ENCODE data around the gene ROBO2. TPM values are rescaled to one million over a fixed set of nuclear protein-coding genes. Genes with fewer than 3 reads are reported as not detected.

ROBO2 gene
- total and polyA plus RNA-seq, 11 donors = 0.04 to 0.93 (median 0.06) TPM; not detected in 6

DNA sequence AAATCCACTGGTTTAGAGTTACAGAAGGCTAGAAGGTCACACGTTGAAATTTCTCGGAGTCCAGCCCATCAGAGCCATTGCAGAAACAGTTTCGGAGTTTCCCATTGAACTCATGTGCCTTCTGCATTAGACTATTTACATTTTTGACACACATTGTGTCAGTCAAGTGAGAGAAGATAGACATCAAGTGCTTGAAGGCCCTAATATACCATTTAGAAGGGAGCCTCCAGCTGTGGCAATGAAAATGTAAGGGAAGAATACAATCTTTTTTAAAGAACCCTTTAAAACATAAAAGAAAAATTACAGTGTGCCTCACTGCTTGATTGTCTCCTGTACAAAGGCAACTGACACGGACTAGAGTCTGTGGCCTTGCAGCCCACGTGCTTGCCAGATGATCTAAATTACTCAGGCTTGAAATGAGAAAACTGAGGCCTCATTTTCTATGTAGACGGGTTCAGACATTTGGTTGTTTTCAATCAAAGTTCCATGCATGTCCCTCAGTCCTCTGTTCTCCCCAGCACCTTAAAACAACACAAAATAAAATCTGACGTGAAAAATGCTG lies 650.5 kb downstream of the ROBO2 start:
- WGBS, 4 donors = 81 to 86% (median 84%) methylated on average over 7 of the region's 7 CpGs
- no peaks in the 10 kb centered on the region for H3K36me3 ChIP-seq
- no peaks in the 10 kb centered on the region for H3K9me3 ChIP-seq
- no peak for DNase-seq
- H3K4me3 ChIP-seq = no peak overlapping the region
- intact Hi-C loops (cut with DNase I) = no loop called here
- H3K27ac ChIP-seq = no peak overlapping the region
- TF ChIP-seq, protein P1, sequence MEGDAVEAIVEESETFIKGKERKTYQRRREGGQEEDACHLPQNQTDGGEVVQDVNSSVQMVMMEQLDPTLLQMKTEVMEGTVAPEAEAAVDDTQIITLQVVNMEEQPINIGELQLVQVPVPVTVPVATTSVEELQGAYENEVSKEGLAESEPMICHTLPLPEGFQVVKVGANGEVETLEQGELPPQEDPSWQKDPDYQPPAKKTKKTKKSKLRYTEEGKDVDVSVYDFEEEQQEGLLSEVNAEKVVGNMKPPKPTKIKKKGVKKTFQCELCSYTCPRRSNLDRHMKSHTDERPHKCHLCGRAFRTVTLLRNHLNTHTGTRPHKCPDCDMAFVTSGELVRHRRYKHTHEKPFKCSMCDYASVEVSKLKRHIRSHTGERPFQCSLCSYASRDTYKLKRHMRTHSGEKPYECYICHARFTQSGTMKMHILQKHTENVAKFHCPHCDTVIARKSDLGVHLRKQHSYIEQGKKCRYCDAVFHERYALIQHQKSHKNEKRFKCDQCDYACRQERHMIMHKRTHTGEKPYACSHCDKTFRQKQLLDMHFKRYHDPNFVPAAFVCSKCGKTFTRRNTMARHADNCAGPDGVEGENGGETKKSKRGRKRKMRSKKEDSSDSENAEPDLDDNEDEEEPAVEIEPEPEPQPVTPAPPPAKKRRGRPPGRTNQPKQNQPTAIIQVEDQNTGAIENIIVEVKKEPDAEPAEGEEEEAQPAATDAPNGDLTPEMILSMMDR (IDR thresholded peaks at IDR 0.05) = no peak
- TF ChIP-seq POLR2A (IDR thresholded peaks at IDR 0.05) = no peak
- H3K4me1 ChIP-seq = no peaks in the 10 kb centered on the region
- no peak for ATAC-seq
- no peaks in the 10 kb centered on the region for H3K27me3 ChIP-seq

DNA sequence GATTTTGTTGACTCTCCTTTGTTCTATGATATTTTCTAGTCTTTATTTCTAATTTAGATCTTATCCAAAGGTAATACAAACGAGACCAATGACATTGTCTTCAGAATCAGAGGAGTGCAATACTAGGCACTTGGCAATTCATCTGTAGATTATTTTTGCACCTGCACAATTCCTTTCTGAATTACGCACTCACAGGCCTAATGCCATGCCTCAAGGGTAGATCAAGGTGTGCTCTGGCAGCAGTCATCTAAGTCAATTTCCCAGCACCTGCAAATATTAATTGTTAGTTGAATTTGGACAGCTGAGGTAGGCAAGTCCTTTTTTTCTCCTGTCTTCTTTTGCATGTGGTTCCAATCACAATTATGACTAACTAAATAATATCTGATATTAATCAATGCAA lies 653.2 kb downstream of the ROBO2 start:
- ATAC-seq = no peak
- WGBS, 4 donors = 76 to 86% (median 80%) methylated on average over 2 of the region's 2 CpGs
- no peaks in the 10 kb centered on the region for H3K36me3 ChIP-seq
- no peak overlapping the region for H3K27ac ChIP-seq
- H3K9me3 ChIP-seq = no peaks in the 10 kb centered on the region
- H3K27me3 ChIP-seq = no peaks in the 10 kb centered on the region
- H3K4me3 ChIP-seq = no peak overlapping the region
- intact Hi-C loops (cut with DNase I) = no loop called here
- DNase-seq = no peak
- no peaks in the 10 kb centered on the region for H3K4me1 ChIP-seq
- TF ChIP-seq POLR2A (IDR thresholded peaks at IDR 0.05) = no peak
- TF ChIP-seq, protein P1 (IDR thresholded peaks at IDR 0.05) = no peak

DNA sequence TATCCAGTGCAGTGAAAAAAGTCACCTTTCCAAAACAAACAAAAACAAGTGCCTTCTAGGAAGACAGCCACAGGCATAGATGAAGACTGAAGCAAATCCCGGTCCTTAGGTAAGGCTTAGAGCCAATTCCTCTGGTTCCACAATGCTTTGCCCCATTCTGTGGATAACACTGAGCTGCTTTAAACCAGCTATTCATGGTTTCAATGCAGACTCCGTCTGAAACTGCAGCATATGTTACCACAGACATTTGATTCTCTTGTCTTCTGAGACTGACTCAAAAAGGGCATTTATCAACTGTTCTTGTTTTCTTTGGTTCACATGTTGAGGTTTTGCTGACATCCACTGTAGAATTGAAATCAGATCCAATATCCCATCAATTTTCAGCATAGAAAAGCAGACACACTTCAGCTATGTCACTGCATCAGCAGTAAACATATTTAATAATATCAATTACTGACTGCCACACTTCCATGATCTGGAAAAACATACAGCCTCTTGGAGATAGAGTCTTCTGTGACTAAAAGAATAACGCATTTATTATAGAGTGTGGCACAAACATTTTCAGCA lies 659.3 kb downstream of the ROBO2 start:
- intact Hi-C loops (cut with DNase I) = no loop called here
- DNase-seq = no peak
- TF ChIP-seq, protein P1 (IDR thresholded peaks at IDR 0.05) = no peak
- TF ChIP-seq POLR2A (IDR thresholded peaks at IDR 0.05) = no peak
- Histone ChIP-seq H3K9me3 (no peaks in the 10 kb centered on the region), H3K4me3 (no peak overlapping the region), H3K4me1 (no peaks in the 10 kb centered on the region), H3K27ac (no peak overlapping the region), H3K27me3 (no peaks in the 10 kb centered on the region), H3K36me3 (no peaks in the 10 kb centered on the region)
- no peak for ATAC-seq
- 64 to 76% (median 69%) methylated on average over 3 of the region's 3 CpGs for WGBS, 4 donors

All from heart left ventricle (tissue), 16 donors.